GM18870 (cell line): ENCODE measurements around the gene GHRH.

ENCODE experiments used
- ATAC-seq: cut with Tn5 transposase; IDR thresholded peaks from one replicate; pipeline ENCODE4 v1.9.1; 2021; ENCODE audit warnings: moderate library complexity; ENCODE audit not compliant: unreplicated experiment

Gene GHRH

GRCh38 chr20:37291724-37292126, 30.1 kb upstream of the GHRH start:
- no peak for ATAC-seq

- no peak for ATAC-seq
Observed at GRCh38 chr20:37290158-37290810, 28.7 kb upstream of the GHRH start.

- no peak for ATAC-seq
Observed at GRCh38 chr20:37288091-37288490, 26.5 kb upstream of the GHRH start.

- ATAC-seq: no peak
Observed at GRCh38 chr20:37285664-37286374, 24.2 kb upstream of the GHRH start.

- ATAC-seq: no peak
Observed at GRCh38 chr20:37284691-37285161, 23.1 kb upstream of the GHRH start.

- no peak for ATAC-seq
Observed at GRCh38 chr20:37283530-37284195, 22.0 kb upstream of the GHRH start.

- no peak for ATAC-seq
Observed at GRCh38 chr20:37282556-37282955, 20.9 kb upstream of the GHRH start.

GRCh38 chr20:37280403-37280802, 18.8 kb upstream of the GHRH start:
- no peak for ATAC-seq

GRCh38 chr20:37279820-37280219, 18.2 kb upstream of the GHRH start:
- ATAC-seq: no peak

GRCh38 chr20:37278966-37279590, 17.5 kb upstream of the GHRH start:
- ATAC-seq: no peak

- no peak for ATAC-seq
Observed at GRCh38 chr20:37277253-37277593, 15.6 kb upstream of the GHRH start.

- ATAC-seq: no peak
Observed at GRCh38 chr20:37276494-37277252, 15.1 kb upstream of the GHRH start.

GRCh38 chr20:37274851-37275524, 13.4 kb upstream of the GHRH start:
- ATAC-seq: no peak

GRCh38 chr20:37273988-37274387, 12.4 kb upstream of the GHRH start:
- ATAC-seq: no peak

GRCh38 chr20:37271421-37271768, 9.8 kb upstream of the GHRH start:
- no peak for ATAC-seq

- ATAC-seq: no peak
Observed at GRCh38 chr20:37270576-37271420, 9.2 kb upstream of the GHRH start.

- no peak for ATAC-seq
Observed at GRCh38 chr20:37267667-37268313, 6.2 kb upstream of the GHRH start.

GRCh38 chr20:37266940-37267666, 5.5 kb upstream of the GHRH start:
- no peak for ATAC-seq
